Activated gamma-delta T cell treated with Interleukin-2 at 50 U/mL for 16 hours (primary cell): ENCODE data around the gene PPP1R12B.
"Not testable (repeated sequence)": the region's sequence is repeated elsewhere in the genome, so short reads cannot be mapped to it uniquely, and the experiment has no call there.

Source experiments
- DNase-seq: peaks from one replicate; pipeline ENCODE4 v3.0.0-alpha.2; 2020

The PPP1R12B gene

GRCh38 chr1:202565890-202566602, 217.5 kb downstream of the PPP1R12B start:
- DNase-seq = no peak

GRCh38 chr1:202567738-202568137, 219.2 kb downstream of the PPP1R12B start:
- no peak for DNase-seq

- no peak for DNase-seq
These were observed 219.9 kb downstream of the PPP1R12B start for GRCh38 chr1:202568410-202568809.

GRCh38 chr1:202568826-202569225, 220.3 kb downstream of the PPP1R12B start:
- no peak for DNase-seq

GRCh38 chr1:202569393-202570322, 221.2 kb downstream of the PPP1R12B start:
- no peak for DNase-seq

GRCh38 chr1:202571719-202572339, 223.3 kb downstream of the PPP1R12B start:
- DNase-seq = no peak

DNA sequence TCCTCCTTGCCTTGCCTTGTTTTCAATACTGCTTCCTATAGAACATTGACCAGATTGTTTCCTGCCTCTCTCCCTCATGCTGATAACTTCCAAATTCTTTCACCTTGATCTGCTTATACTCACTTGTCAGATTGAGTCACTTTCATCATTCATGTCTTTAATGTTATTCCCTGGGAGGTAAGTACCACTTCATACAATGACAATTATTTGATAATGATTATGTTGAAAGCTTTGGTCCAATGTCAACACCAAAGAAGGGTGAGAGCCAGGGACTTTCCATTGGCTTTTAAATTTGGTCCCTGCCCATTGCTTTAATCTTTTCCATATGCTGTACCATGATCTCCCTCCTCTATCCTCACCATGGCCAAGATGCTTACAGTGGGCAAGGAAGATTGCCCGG, 224.4 kb downstream of the PPP1R12B start:
- no peak for DNase-seq

GRCh38 chr1:202575918-202576653, 227.6 kb downstream of the PPP1R12B start:
- no peak for DNase-seq

GRCh38 chr1:202576816-202577215, 228.3 kb downstream of the PPP1R12B start:
- DNase-seq = no peak

- DNase-seq = no peak
These were observed 228.9 kb downstream of the PPP1R12B start for GRCh38 chr1:202577381-202577780.

GRCh38 chr1:202578001-202578504, 229.6 kb downstream of the PPP1R12B start:
- DNase-seq = no peak

GRCh38 chr1:202578565-202578964, 230.1 kb downstream of the PPP1R12B start:
- no peak for DNase-seq

- no peak for DNase-seq
These were observed 231.3 kb downstream of the PPP1R12B start for GRCh38 chr1:202579806-202580205.

DNA sequence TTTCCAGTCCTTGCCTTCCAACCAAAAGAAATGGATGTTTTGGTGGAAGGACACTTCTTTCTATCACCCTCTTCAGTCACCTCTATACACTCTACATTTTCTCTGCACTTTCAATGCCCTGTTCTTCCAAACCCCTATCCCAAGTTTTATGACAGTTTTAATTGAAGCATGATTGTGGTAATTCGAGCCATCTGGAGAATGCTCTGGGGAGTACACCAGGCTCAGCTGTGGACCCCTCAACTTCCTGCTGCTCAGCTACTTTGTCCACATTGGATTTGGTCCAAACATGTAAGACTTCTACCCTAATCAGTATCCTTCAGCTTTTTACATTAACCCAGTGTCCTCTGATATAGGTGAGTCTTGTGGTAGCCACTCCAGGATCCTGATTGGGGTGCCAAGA, 232.1 kb downstream of the PPP1R12B start:
- DNase-seq = no peak

DNA sequence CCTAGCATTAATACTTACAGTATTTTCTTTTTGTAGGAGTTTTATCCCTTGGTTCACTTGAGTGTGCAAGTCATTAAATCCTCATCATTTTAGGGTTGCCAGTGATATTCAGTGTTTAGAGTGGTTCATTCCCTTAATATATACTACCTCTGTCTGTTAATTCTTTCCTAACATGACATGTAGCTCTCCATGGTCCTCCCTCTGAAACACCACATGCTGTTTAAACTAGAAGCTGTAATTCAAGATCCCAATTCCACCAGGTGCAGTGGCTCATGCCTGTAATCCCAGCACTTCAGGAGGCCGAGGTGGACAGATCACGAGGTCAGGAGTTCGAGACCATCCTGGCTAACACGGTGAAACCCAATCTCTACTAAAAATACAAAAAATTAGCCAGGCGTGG, 233.9 kb downstream of the PPP1R12B start:
- not testable (repeated sequence) for DNase-seq

DNA sequence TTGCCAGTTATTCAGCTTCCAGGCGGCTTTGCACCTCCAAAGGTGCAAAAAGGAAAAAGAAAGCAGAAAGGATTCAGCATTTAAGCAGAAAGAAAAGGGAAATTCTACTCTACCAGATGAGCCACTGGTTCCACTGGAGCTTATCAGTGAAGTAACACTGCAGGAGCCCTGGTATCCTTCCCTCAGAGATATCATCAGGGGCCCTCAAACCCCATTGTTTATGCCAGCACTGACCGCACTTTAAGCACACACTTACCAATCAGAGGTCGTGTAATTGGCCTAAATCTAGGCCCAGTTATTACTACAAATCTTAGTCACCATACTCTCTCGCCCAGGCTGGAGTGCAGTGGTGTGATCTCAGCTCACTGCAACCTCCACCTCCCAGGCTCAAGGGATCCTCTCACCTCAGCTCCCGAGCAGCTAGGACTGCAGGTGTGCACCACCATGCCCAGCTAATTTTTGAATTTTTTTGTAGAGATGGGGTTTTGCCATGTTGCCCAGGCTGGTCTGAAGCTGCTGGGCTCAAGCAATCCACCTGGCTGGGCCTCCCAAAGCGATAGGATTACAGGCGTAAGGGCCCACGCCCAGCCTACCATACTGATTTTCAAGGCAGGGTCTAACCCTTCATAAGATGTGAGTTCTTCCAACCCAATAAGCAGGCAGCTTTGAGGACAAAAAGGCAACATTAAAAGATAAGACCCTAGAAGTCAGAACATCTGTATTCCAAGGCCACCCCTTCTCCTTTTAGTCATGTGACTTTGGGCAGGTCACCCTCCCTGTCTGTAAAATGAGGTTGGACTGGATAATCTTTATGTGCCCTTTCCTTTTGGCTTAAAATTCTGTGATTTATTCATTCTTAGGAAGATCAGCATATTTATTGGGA, 236.4 kb downstream of the PPP1R12B start:
- no peak for DNase-seq

GRCh38 chr1:202585590-202585933, 237.1 kb downstream of the PPP1R12B start:
- DNase-seq = no peak

DNA sequence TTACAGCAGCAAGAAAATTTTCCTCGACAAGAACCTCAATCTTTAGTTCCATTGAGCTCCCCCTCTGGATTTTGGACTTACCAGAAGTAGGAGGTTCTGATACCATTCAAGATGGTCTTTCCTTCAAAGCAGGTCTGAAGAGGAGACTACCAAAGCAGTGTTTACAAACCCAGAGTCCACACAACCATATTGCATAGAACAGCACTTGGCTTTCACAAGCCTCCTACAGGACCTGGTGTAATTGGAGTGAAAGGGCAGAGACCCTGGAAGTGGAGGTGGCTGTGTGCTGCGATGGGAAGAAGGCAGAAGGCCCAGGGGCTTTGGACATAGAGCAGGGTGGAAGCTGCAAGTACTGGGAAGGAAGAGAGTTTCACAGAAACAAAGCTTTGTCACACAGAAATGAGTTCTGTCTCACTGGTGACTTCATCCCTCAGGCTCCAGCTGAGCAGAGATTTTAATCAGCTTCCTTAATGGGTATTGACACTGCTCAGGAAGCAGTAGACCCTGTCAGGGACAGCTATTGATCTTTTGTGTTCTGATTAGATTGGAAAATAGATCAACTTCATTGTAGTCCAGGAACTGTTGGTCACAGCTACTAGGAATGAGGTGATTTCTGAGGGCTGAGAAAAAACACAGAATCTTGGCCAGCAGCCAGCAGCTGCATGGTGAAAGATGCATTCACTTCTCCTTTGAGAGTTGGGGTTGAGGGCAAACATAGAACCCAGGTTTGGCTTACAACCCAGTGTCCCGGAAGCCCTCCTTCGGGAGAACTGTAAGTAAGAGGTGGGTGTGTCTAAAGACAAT, 237.7 kb downstream of the PPP1R12B start:
- DNase-seq = no peak

DNA sequence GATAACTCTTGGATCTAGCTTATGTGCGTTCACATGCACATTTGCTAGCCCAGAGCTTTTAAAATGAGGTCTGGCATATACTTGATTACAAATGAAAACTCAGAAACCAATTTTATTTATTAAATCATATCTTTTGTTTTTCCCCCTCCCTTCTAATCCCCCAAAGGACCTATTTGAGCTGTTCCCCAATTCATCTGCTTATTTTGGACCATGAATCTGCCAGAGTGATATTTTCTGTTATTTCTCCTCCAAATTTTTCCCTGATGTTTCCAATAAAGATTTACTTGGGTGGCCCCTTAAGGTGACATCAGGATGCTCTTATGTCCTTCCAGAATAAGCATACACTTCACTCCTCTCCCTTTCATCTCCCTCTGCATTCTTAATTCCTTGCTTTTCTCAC, 238.4 kb downstream of the PPP1R12B start:
- no peak for DNase-seq

DNA sequence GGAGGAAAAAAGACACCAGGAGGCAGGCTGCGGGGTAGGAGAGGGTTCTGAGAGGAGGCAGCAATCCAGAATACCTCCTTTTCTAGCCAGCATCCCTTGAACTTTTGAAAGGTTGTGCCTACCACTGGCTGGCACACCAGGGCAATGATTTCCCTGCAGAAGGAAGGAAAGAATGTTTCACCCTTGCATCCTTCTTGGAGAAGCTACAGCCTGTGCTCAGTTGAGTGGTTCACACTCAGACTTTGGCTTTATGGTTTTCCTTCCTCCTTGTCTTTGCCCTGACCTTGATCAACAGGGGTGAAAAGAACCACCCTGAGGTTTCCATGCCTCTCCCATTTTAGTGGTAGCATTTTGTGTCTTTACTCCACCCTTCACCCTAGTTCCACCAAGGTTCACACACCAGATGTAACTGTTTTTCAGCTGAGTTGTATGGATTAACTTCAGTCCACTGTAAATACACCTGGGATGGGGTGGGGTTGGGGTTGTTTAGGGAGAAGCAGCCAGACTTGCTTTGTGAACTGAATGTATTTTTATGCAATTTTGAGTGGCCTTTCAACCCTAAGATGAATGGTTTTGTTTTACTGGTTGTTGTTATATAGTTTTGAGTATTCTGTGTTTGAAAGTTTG, 239.5 kb downstream of the PPP1R12B start:
- DNase-seq = no peak
